IMR-90 (cell line): ENCODE measurements around the gene CBY1. TPM values are rescaled to one million over a fixed set of nuclear protein-coding genes. Genes with fewer than 3 reads are reported as not detected.

Experiments
- ATAC-seq: fragments of 200-7000 bp; cut with Tn5 transposase; 2 replicates; pipeline ENCODE4 v1.9.1; 2020; ENCODE audit warnings: low read depth, mild to moderate bottlenecking, moderate library complexity
- BruUV-seq: library from RNA; stranded (reverse); fragments of 400-500 nt; replicated peaks from 2 replicates; lab custom pipeline; 2021; lab: Mats Ljungman, UMichigan
- CTCF ChIA-PET: fragments of 300-600 bp; formaldehyde crosslinking; extraction: SDS; loops from one replicate; lab custom pipeline; 2021; ENCODE audit warnings: antibody characterized with exemption; lab: Yijun Ruan, JAX
- POLR2A ChIA-PET: fragments of 300-600 bp; sonication (Branson Sonifier 250); formaldehyde crosslinking; loops from one replicate; lab custom pipeline; 2022; ENCODE audit warnings: antibody characterized with exemption; ENCODE audit not compliant: unreplicated experiment; lab: Charles Lee
- DNase-seq: peaks from one replicate; pipeline ENCODE4 v3.0.0; 2013
- H2AFZ ChIP-seq: replicated peaks from 2 replicates; pipeline ENCODE3; 2013; ENCODE audit warnings: low read length, mild to moderate bottlenecking; ENCODE audit not compliant: poor library complexity
- H2AK5ac ChIP-seq: 2 replicates; pipeline ENCODE4 v1.6.1; 2013; ENCODE audit warnings: low read depth, low read length, inconsistent platforms
- H2AK9ac ChIP-seq: replicated peaks from 2 replicates; pipeline ENCODE3; 2013; ENCODE audit warnings: mild to moderate bottlenecking, low read depth, low read length, moderate library complexity; ENCODE audit not compliant: poor library complexity
- H2BK120ac ChIP-seq: 2 replicates; pipeline ENCODE4 v1.6.1; 2013; ENCODE audit warnings: low read depth, low read length, inconsistent platforms
- H2BK15ac ChIP-seq: 3 replicates; pipeline ENCODE4 v1.6.1; 2013; ENCODE audit warnings: low read depth, low read length, inconsistent platforms
- H2BK20ac ChIP-seq: 2 replicates; pipeline ENCODE4 v1.6.1; 2013; ENCODE audit warnings: low read depth, mild to moderate bottlenecking, inconsistent platforms, low read length, moderate library complexity
- H2BK5ac ChIP-seq: 2 replicates; pipeline ENCODE4 v1.6.1; 2013; ENCODE audit warnings: mild to moderate bottlenecking, low read depth, low read length, inconsistent platforms; ENCODE audit not compliant: poor library complexity, severe bottlenecking
- H3K14ac ChIP-seq: replicated peaks from 2 replicates; pipeline ENCODE4 v1.6.1; 2013; ENCODE audit warnings: low read depth, low read length, inconsistent platforms
- H3K18ac ChIP-seq: 2 replicates; pipeline ENCODE4 v1.6.1; 2013; ENCODE audit warnings: low read depth, low read length, control low read depth
- H3K23ac ChIP-seq: 2 replicates; pipeline ENCODE4 v1.6.1; 2013; ENCODE audit warnings: low read depth, low read length, inconsistent platforms
- H3K27ac ChIP-seq: 2 replicates; pipeline ENCODE4 v1.5.1; 2013; ENCODE audit warnings: mild to moderate bottlenecking, control low read depth, low read length; ENCODE audit not compliant: insufficient read depth
- H3K27me3 ChIP-seq: 2 replicates; pipeline ENCODE4 v1.6.1; 2013; ENCODE audit warnings: low read length; ENCODE audit not compliant: control insufficient read depth, insufficient read depth
- H3K36me3 ChIP-seq: 2 replicates; pipeline ENCODE4 v1.6.1; 2013; ENCODE audit warnings: low read length, mixed read lengths; ENCODE audit not compliant: control insufficient read depth, insufficient read depth
- H3K4ac ChIP-seq: 2 replicates; pipeline ENCODE4 v1.6.1; 2013; ENCODE audit warnings: low read depth, low read length, inconsistent platforms
- H3K4me1 ChIP-seq: 2 replicates; pipeline ENCODE4 v1.6.1; 2013; ENCODE audit warnings: low read length, mixed read lengths; ENCODE audit not compliant: control insufficient read depth, insufficient read depth
- H3K4me2 ChIP-seq: 2 replicates; pipeline ENCODE4 v1.6.1; 2013; ENCODE audit warnings: low read depth, mild to moderate bottlenecking, control low read depth, low read length, moderate library complexity
- H3K4me3 ChIP-seq: 2 replicates; pipeline ENCODE4 v1.5.1; 2013; ENCODE audit warnings: low read depth, mild to moderate bottlenecking, control low read depth, low read length, moderate library complexity; ENCODE audit not compliant: insufficient read depth
- H3K56ac ChIP-seq: 2 replicates; pipeline ENCODE4 v1.6.1; 2013; ENCODE audit warnings: low read length, inconsistent platforms; ENCODE audit not compliant: insufficient read depth; ENCODE audit errors: extremely low read depth
- H3K79me1 ChIP-seq, 2 experiments: 2 replicates each; pipeline ENCODE4 v1.6.1; 2013; ENCODE audit warnings: low read length in 2 of 2, inconsistent platforms in 1 of 2, low read depth in 1 of 2
- H3K9ac ChIP-seq: 2 replicates; pipeline ENCODE4 v1.6.1; 2013; ENCODE audit warnings: low read depth, low read length, control low read depth
- H3K9me1 ChIP-seq: 2 replicates; pipeline ENCODE4 v1.6.1; 2013; ENCODE audit warnings: low read length, inconsistent platforms; ENCODE audit not compliant: insufficient read depth
- H3K9me3 ChIP-seq: 2 replicates; pipeline ENCODE4 v1.6.1; 2013; ENCODE audit warnings: low read length; ENCODE audit not compliant: control insufficient read depth, insufficient read depth
- H4K20me1 ChIP-seq: 2 replicates; pipeline ENCODE4 v1.6.1; 2013; ENCODE audit warnings: low read length, inconsistent platforms; ENCODE audit not compliant: insufficient read depth
- H4K5ac ChIP-seq: 2 replicates; pipeline ENCODE4 v1.6.1; 2013; ENCODE audit warnings: mild to moderate bottlenecking, low read depth, low read length, control low read depth
- H4K8ac ChIP-seq, 2 experiments: 2 replicates each; pipeline ENCODE4 v1.6.1; 2013; ENCODE audit warnings: low read depth in 2 of 2, low read length in 2 of 2, control low read depth in 1 of 2, inconsistent platforms in 1 of 2
- H4K91ac ChIP-seq: 2 replicates; pipeline ENCODE4 v1.6.1; 2013; ENCODE audit warnings: low read depth, low read length, inconsistent platforms; ENCODE audit not compliant: insufficient read depth
- CEBPB ChIP-seq: IDR thresholded peaks from 2 replicates; pipeline ENCODE4 v1.6.1; 2012; ENCODE audit warnings: low read depth, low read length, improper control_type of control experiment
- FOS ChIP-seq: fragments of 150-350 bp; IDR thresholded peaks from 2 replicates; pipeline ENCODE4 v1.6.1; 2016; ENCODE audit warnings: low read depth, low read length
- MXI1 ChIP-seq: IDR thresholded peaks from 2 replicates; pipeline ENCODE4 v1.6.1; 2012; ENCODE audit warnings: low read depth, mild to moderate bottlenecking, low read length, moderate library complexity, borderline replicate concordance
- POLR2A ChIP-seq: IDR thresholded peaks from 2 replicates; pipeline ENCODE4 v1.6.1; 2012; ENCODE audit warnings: mild to moderate bottlenecking, low read depth, low read length
- RAD21 ChIP-seq: IDR thresholded peaks from 2 replicates; pipeline ENCODE4 v1.6.1; 2012; ENCODE audit warnings: low read length, improper control_type of control experiment
- WGBS, 2 experiments: methylation state at CpG; one replicate each; pipeline versions ENCODE4 v1.1.5 to v1.1.7; 2013; ENCODE audit warnings: missing lambda C conversion rate in 2 of 2; ENCODE audit not compliant: insufficient read length in 1 of 2; ENCODE audit errors: extremely low coverage in 2 of 2; 5-methylcytosine and 5-hydroxymethylcytosine counted together
- dilution Hi-C: fragments of 300-500 bp; cut with HindIII; formaldehyde crosslinking; loops from one replicate; pipeline ENCODE4 v1.14.3; 2018; ENCODE audit warnings: low sequenced_read_pairs; ENCODE audit not compliant: unreplicated experiment
- in situ Hi-C: fragments of 300-500 bp; cut with MboI; formaldehyde crosslinking; loops from 3 replicates; pipeline ENCODE4 v1.14.3; 2019; ENCODE audit warnings: low sequenced_read_pairs, inconsistent platforms, mixed read lengths
- intact Hi-C: fragments of 100-400 bp; cut with micrococcal nuclease; formaldehyde crosslinking; loops from 2 replicates; pipeline ENCODE4 v1.10.0; 2022
- polyA plus RNA-seq, 3 experiments: library from polyadenylated mRNA; depleted of rRNA; stranded (reverse); fragments of >200 nt; gene quantifications; 2 replicates each; pipeline ENCODE4 v1.2.3, GENCODE V29; 2012; ENCODE audit warnings: low replicate concordance in 1 of 3
- total RNA-seq: library from RNA; depleted of rRNA; stranded (reverse); fragments of >200 nt; gene quantifications from 2 replicates; pipeline ENCODE4 v1.2.3, GENCODE V29; 2012
- TF ChIP-seq, protein P1 (sequence below): conservative IDR thresholded peaks from 2 replicates; pipeline ENCODE4 v1.5.1; 2012; ENCODE audit warnings: mild to moderate bottlenecking, low read depth, low read length, improper control_type of control experiment

Gene CBY1
- total and polyA plus RNA-seq, 2 of the 4 experiments (the other 2 are of a cell fraction), result 13.8 to 30.0 TPM

DNA sequence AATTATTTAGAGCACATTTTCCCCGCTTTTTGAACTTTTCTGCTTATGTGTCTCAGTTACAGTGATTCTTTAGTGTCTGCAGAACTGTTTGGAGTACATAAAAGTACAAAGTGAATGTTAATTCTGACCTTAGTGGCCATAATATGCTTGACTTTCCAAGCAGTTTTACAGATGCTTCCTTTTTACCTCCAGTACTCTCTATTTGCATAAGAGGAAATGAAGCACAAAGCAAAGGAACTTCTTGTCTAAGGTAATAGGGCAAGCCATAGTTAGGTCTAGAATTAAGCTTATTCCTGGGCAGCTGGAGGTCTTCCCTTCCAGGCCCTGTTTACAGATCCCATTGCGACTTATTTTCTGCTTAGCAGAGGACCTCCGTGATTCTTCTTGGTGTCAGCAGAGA lies 52.9 kb downstream of the CBY1 start:
- Histone ChIP-seq H3K23ac (no peak overlapping the region), H2BK120ac (no peak overlapping the region), H2AK5ac (no peak overlapping the region), H3K56ac (no peak overlapping the region), H3K14ac (no peak overlapping the region), H3K4me3 (no peak overlapping the region), H2AFZ (no peak overlapping the region), H4K8ac (no peak overlapping the region), H3K9me1 (peaks cover 25% of the 10 kb centered on the region), H3K4ac (no peak overlapping the region), H4K5ac (no peak overlapping the region), H3K27ac (no peak overlapping the region), H2BK20ac (no peak overlapping the region), H3K9ac (no peak overlapping the region), H2AK9ac (no peak overlapping the region), H4K20me1 (peaks cover 75% of the 10 kb centered on the region), H2BK15ac (no peak overlapping the region), H4K91ac (no peak overlapping the region), H3K4me2 (no peak overlapping the region), H3K4me1 (peaks cover 4% of the 10 kb centered on the region), H3K9me3 (no peaks in the 10 kb centered on the region), H3K18ac (no peak overlapping the region), H2BK5ac (no peak overlapping the region), H3K36me3 (peaks cover 3% of the 10 kb centered on the region), H3K79me1 (peaks cover 20 to 79% of the 10 kb centered on the region in 2 experiments; a peak in 3 of 4 replicates), H3K27me3 (no peaks in the 10 kb centered on the region)
- TF ChIP-seq CEBPB (no peak), RAD21 (no peak), POLR2A (no peak), FOS (no peak), MXI1 (no peak)
- TF ChIP-seq, protein P1, sequence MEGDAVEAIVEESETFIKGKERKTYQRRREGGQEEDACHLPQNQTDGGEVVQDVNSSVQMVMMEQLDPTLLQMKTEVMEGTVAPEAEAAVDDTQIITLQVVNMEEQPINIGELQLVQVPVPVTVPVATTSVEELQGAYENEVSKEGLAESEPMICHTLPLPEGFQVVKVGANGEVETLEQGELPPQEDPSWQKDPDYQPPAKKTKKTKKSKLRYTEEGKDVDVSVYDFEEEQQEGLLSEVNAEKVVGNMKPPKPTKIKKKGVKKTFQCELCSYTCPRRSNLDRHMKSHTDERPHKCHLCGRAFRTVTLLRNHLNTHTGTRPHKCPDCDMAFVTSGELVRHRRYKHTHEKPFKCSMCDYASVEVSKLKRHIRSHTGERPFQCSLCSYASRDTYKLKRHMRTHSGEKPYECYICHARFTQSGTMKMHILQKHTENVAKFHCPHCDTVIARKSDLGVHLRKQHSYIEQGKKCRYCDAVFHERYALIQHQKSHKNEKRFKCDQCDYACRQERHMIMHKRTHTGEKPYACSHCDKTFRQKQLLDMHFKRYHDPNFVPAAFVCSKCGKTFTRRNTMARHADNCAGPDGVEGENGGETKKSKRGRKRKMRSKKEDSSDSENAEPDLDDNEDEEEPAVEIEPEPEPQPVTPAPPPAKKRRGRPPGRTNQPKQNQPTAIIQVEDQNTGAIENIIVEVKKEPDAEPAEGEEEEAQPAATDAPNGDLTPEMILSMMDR, result no peak
- POLR2A ChIA-PET, result no interaction called here
- CTCF ChIA-PET, result interaction anchor here (1.4 kb wide), 1 partner anchor 57 kb away, joined by 3 read pairs; no protein-coding TSS in a partner anchor
- no TSS peak for BruUV-seq
- ATAC-seq (no peak), DNase-seq (no peak)
- dilution Hi-C loops, result no loop called here
- in situ Hi-C loops, result no loop called here
- no CpG with 5 or more reads among the region's 3 CpGs for WGBS, 2 experiments
- intact Hi-C loops, result loop anchor here (10.0 kb wide), 1 partner anchor 655 kb away; the partner anchor contains the start of gene PICK1
